Mucosa of descending colon (tissue), 3 donors: ENCODE measurements around the gene ACTRT2. TPM values are rescaled to one million over a fixed set of nuclear protein-coding genes. Genes with fewer than 3 reads are reported as not detected.

Experiments
- ATAC-seq: fragments of 200-7000 bp; cut with Tn5 transposase; one replicate; pipeline ENCODE4 v1.9.1; 2020; ENCODE audit warnings: mild to moderate bottlenecking, moderate library complexity
- DNase-seq, 3 donors: peaks; one replicate each; pipeline ENCODE4 v3.0.0-alpha.2; 2020
- H3K36me3 ChIP-seq: fragments of 200-600 bp; one replicate; pipeline ENCODE4 v1.8.0; 2021; ENCODE audit warnings: low read depth, mild to moderate bottlenecking
- H3K4me1 ChIP-seq: fragments of 200-600 bp; one replicate; pipeline ENCODE4 v1.8.0; 2021; ENCODE audit warnings: low read depth, mild to moderate bottlenecking
- H3K4me3 ChIP-seq: fragments of 200-600 bp; one replicate; pipeline ENCODE4 v1.8.0; 2021; ENCODE audit warnings: mild to moderate bottlenecking
- H3K9me3 ChIP-seq: fragments of 200-600 bp; one replicate; pipeline ENCODE4 v1.8.0; 2021; ENCODE audit warnings: mild to moderate bottlenecking
- intact Hi-C, 2 donors: fragments of 100-400 bp; cut with DNase I in 1 of 2; cut with micrococcal nuclease in 1 of 2; formaldehyde crosslinking; loops; one replicate each; pipeline versions ENCODE4 v1.11.0 to v1.11.1; 2022; cut with DNase I, micrococcal nuclease
- total RNA-seq, 3 donors: library from RNA; stranded (reverse); fragmentation: NEBNext Ultra II Directional in 2 of 3; extraction: Animal tissue kit (Norgen Biotek cat#: 25700) in 2 of 3; gene quantifications; one replicate each; pipeline versions ENCODE4 v1.2.1 to v1.2.4, GENCODE V29; 2021 to 2023
- TF ChIP-seq, protein P1 (sequence below): fragments of 200-600 bp; IDR thresholded peaks from one replicate; pipeline ENCODE4 v1.8.0; 2022; ENCODE audit warnings: antibody characterized with exemption, mild to moderate bottlenecking
- donor health status: DM: no; HTN: no; CAD: no; lungs with moderate emphysema.
- donor health status: DM: no; HTN: no; CAD: no.
- donor health status: DM: no; HTN: yes; CAD: no.

ACTRT2 gene
- total RNA-seq, 3 donors from 2014 or later: not detected

DNA sequence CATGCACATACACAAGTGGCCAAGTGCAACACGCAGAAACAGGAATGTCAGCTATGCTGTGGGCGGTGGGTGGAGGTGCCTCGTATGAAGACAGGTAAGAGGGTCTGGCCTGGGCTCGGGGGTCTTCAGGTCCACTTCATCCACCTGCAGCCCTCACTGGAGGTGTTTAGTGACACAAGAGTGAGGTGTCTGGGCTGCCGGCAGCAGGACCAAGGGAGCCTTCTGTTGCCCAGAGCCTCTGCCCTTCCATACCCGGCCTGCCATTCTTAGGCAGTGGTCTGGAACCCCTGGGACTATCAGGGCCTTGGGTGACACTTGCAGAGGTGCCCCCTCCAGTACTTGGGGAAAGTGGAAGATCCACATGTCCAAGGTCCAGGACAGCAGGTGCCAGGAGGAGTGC lies 21.7 kb upstream of the ACTRT2 start:
- DNase-seq: peak in 2 of 3 donors; percentile 3 to 13
- peaks cover 11% of the 10 kb centered on the region for H3K9me3 ChIP-seq
- H3K4me1 ChIP-seq: no peaks in the 10 kb centered on the region
- no peaks in the 10 kb centered on the region for H3K36me3 ChIP-seq
- TF ChIP-seq, protein P1, sequence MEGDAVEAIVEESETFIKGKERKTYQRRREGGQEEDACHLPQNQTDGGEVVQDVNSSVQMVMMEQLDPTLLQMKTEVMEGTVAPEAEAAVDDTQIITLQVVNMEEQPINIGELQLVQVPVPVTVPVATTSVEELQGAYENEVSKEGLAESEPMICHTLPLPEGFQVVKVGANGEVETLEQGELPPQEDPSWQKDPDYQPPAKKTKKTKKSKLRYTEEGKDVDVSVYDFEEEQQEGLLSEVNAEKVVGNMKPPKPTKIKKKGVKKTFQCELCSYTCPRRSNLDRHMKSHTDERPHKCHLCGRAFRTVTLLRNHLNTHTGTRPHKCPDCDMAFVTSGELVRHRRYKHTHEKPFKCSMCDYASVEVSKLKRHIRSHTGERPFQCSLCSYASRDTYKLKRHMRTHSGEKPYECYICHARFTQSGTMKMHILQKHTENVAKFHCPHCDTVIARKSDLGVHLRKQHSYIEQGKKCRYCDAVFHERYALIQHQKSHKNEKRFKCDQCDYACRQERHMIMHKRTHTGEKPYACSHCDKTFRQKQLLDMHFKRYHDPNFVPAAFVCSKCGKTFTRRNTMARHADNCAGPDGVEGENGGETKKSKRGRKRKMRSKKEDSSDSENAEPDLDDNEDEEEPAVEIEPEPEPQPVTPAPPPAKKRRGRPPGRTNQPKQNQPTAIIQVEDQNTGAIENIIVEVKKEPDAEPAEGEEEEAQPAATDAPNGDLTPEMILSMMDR: no peak
- intact Hi-C loops: no loop called here
- no peak overlapping the region for H3K4me3 ChIP-seq
- no peak for ATAC-seq

DNA sequence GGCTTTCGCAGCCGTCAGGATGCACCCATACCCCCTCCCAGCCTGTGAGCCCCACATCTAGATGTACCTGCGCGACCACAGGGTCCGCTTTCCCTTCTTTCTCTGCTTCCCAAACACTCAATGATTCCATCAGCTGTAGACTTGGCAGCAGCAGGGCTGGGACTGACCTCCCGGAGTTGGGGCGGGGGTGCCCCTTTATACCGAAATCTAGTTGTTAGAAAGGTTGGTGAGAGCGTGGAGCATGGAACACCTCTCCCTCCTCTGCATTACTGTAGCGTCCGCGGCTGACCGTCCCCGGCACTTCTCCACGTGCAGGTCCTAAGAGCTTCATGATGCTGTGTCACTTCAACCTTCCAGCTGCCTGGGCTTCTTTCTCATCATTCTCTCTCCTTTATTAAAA lies 21.1 kb upstream of the ACTRT2 start:
- peaks cover 6% of the 10 kb centered on the region for H3K9me3 ChIP-seq
- TF ChIP-seq, protein P1: no peak
- DNase-seq: peak in 2 of 3 donors; percentile 11 to 16
- H3K4me1 ChIP-seq: no peaks in the 10 kb centered on the region
- no peak for ATAC-seq
- H3K36me3 ChIP-seq: no peaks in the 10 kb centered on the region
- intact Hi-C loops: no loop called here
- H3K4me3 ChIP-seq: no peak overlapping the region

- intact Hi-C loops: no loop called here
- Histone ChIP-seq H3K4me3 (no peak overlapping the region), H3K36me3 (no peaks in the 10 kb centered on the region), H3K4me1 (no peaks in the 10 kb centered on the region), H3K9me3 (no peaks in the 10 kb centered on the region)
- DNase-seq (peak in 1 of 3 donors; percentile 29), ATAC-seq (no peak)
- TF ChIP-seq, protein P1: no peak
Measured at GRCh38 chr1:3000671-3001470, 20.4 kb upstream of the ACTRT2 start.

GRCh38 chr1:3001471-3002348 lies 19.6 kb upstream of the ACTRT2 start:
- no peak for ATAC-seq
- TF ChIP-seq, protein P1: no peak
- peak in 2 of 3 donors; percentile 7 to 30 for DNase-seq
- intact Hi-C loops: no loop called here
- Histone ChIP-seq H3K9me3 (no peaks in the 10 kb centered on the region), H3K4me3 (no peak overlapping the region), H3K36me3 (no peaks in the 10 kb centered on the region), H3K4me1 (no peaks in the 10 kb centered on the region)

DNA sequence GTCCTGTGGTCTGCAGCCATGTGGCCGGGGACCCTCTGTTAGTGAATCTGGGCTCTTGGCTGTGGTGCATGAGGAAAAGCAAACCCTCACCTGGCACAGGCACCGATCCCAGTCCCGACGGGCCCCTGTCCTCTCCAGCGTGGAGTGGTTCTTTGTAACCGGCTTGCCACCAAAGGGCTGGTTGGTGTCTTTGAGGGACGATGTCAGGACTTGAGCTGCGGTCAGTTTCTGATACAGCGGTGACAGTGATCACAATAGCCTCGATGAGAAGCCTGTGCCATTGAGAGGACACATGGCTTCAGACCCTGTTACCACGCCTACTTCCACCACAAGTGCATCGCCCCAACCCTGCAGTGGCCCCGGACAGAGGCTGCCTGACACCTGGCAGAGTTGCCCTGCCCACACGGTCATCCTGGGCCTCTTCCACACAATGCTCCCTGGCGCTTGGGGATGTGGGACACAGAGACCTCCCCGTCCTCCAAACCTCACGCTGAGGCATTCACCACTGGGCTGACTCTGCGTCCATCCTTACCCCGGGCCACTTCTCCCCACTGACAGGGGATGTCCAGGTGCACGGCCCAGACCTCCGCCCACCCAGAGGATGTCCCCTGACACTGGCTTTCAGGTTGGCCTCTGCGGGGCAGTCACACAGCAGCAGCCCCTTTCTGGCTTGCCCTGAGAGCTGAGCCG lies 18.8 kb upstream of the ACTRT2 start:
- intact Hi-C loops: no loop called here
- Histone ChIP-seq H3K4me1 (no peaks in the 10 kb centered on the region), H3K36me3 (no peaks in the 10 kb centered on the region), H3K9me3 (peaks cover 3% of the 10 kb centered on the region), H3K4me3 (no peak overlapping the region)
- TF ChIP-seq, protein P1: no peak
- no peak for ATAC-seq
- DNase-seq: peak in 2 of 3 donors; percentile 10 to 31
